ES-I3 (cell line): Measurements from ENCODE around the gene PCDH12.
"Not testable (repeated sequence)": the region's sequence is repeated elsewhere in the genome, so short reads cannot be mapped to it uniquely, and the experiment has no call there.

Experiments
- H3K36me3 ChIP-seq: 2 replicates; pipeline ENCODE4 v1.6.1; 2013; ENCODE audit warnings: mild to moderate bottlenecking, low read length, control low read depth, moderate library complexity; ENCODE audit not compliant: insufficient read depth
- H3K4me1 ChIP-seq: 2 replicates; pipeline ENCODE4 v1.6.1; 2013; ENCODE audit warnings: mild to moderate bottlenecking, control low read depth, low read length; ENCODE audit not compliant: insufficient read depth
- H3K9ac ChIP-seq: 2 replicates; pipeline ENCODE4 v1.6.1; 2013; ENCODE audit warnings: low read depth, mild to moderate bottlenecking, low read length, moderate library complexity
- H3K9me3 ChIP-seq: 2 replicates; pipeline ENCODE4 v1.6.1; 2013; ENCODE audit warnings: mild to moderate bottlenecking, low read length, moderate library complexity; ENCODE audit not compliant: control insufficient read depth, insufficient read depth

The PCDH12 gene

GRCh38 chr5:141941307-141941706, 16.7 kb downstream of the PCDH12 start:
- no peak overlapping the region for H3K9ac ChIP-seq
- peaks cover 15% of the 10 kb centered on the region; the same call in 1 of the 2 replicates for H3K4me1 ChIP-seq
- H3K9me3 ChIP-seq: no peaks in the 10 kb centered on the region

GRCh38 chr5:141940695-141941271, 17.2 kb downstream of the PCDH12 start:
- peaks cover 9% of the 10 kb centered on the region; the same call in 1 of the 2 replicates for H3K4me1 ChIP-seq
- H3K9ac ChIP-seq: no peak overlapping the region
- no peaks in the 10 kb centered on the region for H3K9me3 ChIP-seq
- peaks cover 7% of the 10 kb centered on the region; the same call in 1 of the 2 replicates for H3K36me3 ChIP-seq

More at GRCh38 chr5:141941307-141941706, 16.7 kb downstream of the PCDH12 start:
- H3K36me3 ChIP-seq: peaks cover 7% of the 10 kb centered on the region; the same call in 1 of the 2 replicates

GRCh38 chr5:141935538-141935937, 22.5 kb downstream of the PCDH12 start:
- peaks cover 27% of the 10 kb centered on the region for H3K36me3 ChIP-seq

GRCh38 chr5:141934099-141934844, 23.7 kb downstream of the PCDH12 start:
- Histone ChIP-seq H3K9me3 (no peaks in the 10 kb centered on the region), H3K36me3 (peaks cover 24% of the 10 kb centered on the region), H3K9ac (no peak overlapping the region), H3K4me1 (no peaks in the 10 kb centered on the region)

More at GRCh38 chr5:141935538-141935937, 22.5 kb downstream of the PCDH12 start:
- no peaks in the 10 kb centered on the region for H3K9me3 ChIP-seq
- no peaks in the 10 kb centered on the region for H3K4me1 ChIP-seq
- no peak overlapping the region for H3K9ac ChIP-seq

GRCh38 chr5:141933151-141933550, 24.9 kb downstream of the PCDH12 start:
- Histone ChIP-seq H3K9me3 (no peaks in the 10 kb centered on the region), H3K4me1 (no peaks in the 10 kb centered on the region), H3K36me3 (peaks cover 25% of the 10 kb centered on the region), H3K9ac (no peak overlapping the region)

- no peak overlapping the region for H3K9ac ChIP-seq
- no peaks in the 10 kb centered on the region for H3K4me1 ChIP-seq
- peaks cover 26% of the 10 kb centered on the region for H3K36me3 ChIP-seq
- H3K9me3 ChIP-seq: no peaks in the 10 kb centered on the region
Measured at GRCh38 chr5:141931694-141932093, 26.3 kb downstream of the PCDH12 start.

- Histone ChIP-seq H3K9me3 (no peaks in the 10 kb centered on the region), H3K9ac (no peak overlapping the region), H3K4me1 (no peaks in the 10 kb centered on the region), H3K36me3 (peaks cover 17% of the 10 kb centered on the region)
Measured at GRCh38 chr5:141929398-141930058, 28.5 kb downstream of the PCDH12 start.

- Histone ChIP-seq H3K36me3 (peaks cover 13% of the 10 kb centered on the region), H3K4me1 (0 out of 2 replicates have a peak, but pooled peaks cover 3% of the 10 kb centered on the region), H3K9me3 (no peaks in the 10 kb centered on the region)
Measured at GRCh38 chr5:141928051-141928450, 30.0 kb downstream of the PCDH12 start.

GRCh38 chr5:141926434-141926833, 31.6 kb downstream of the PCDH12 start:
- no peak overlapping the region for H3K9ac ChIP-seq
- H3K4me1 ChIP-seq: peaks cover 3% of the 10 kb centered on the region; the same call in 1 of the 2 replicates
- H3K36me3 ChIP-seq: peaks cover 13% of the 10 kb centered on the region
- H3K9me3 ChIP-seq: no peaks in the 10 kb centered on the region

More at GRCh38 chr5:141928051-141928450, 30.0 kb downstream of the PCDH12 start:
- H3K9ac ChIP-seq: no peak overlapping the region

GRCh38 chr5:141923448-141924313, 34.3 kb downstream of the PCDH12 start, which contains the start of gene DELE1:
DELE1 (plus strand) TSS chr5:141923871; CDS start chr5:141923942, 71 bp downstream.
- Histone ChIP-seq H3K4me1 (peaks cover 3% of the 10 kb centered on the region; the same call in 1 of the 2 replicates), H3K9ac (peak within 1 kb of the TSS; percentile 89), H3K9me3 (no peaks in the 10 kb centered on the region), H3K36me3 (peaks cover 6% of the 10 kb centered on the region)

GRCh38 chr5:141922827-141923447, 35.1 kb downstream of the PCDH12 start:
- not testable (repeated sequence) for H3K36me3 ChIP-seq, H3K9me3 ChIP-seq, H3K4me1 ChIP-seq
- H3K9ac ChIP-seq: peak overlapping the region; percentile 89

GRCh38 chr5:141920771-141921170, 37.2 kb downstream of the PCDH12 start:
- no peak overlapping the region for H3K9ac ChIP-seq
- H3K4me1 ChIP-seq: peaks cover 3% of the 10 kb centered on the region; the same call in 1 of the 2 replicates
- no peaks in the 10 kb centered on the region for H3K36me3 ChIP-seq
- no peaks in the 10 kb centered on the region for H3K9me3 ChIP-seq
